ENCODE results near the gene CEBPZ.

The CEBPZ gene

GRCh38 chr2:37219046-37219445, 12.3 kb downstream of the CEBPZ start:
- no peaks in the 10 kb centered on the region for H3K4me1 ChIP-seq (ENCODE audit: control insufficient read depth in 1 of 2, insufficient read depth in 2 of 2, low read length in 2 of 2)
- no peak overlapping the region for H2AK5ac ChIP-seq (ENCODE audit: low read length)
- H3K4me2 ChIP-seq (ENCODE audit: low read length) = no peak overlapping the region
- no peak overlapping the region for H3K4ac ChIP-seq (ENCODE audit: low read depth, low read length)
- H2BK120ac ChIP-seq (ENCODE audit: insufficient read depth, low read length, poor library complexity) = no peak overlapping the region
- H3K4me3 ChIP-seq (ENCODE audit: low read depth, low read length) = no peak overlapping the region
- DNase-seq = peak; percentile 69 to 93
- no peaks in the 10 kb centered on the region for H3K79me1 ChIP-seq (ENCODE audit: low read length)
- no peaks in the 10 kb centered on the region for H3K27me3 ChIP-seq (ENCODE audit: insufficient read depth, low read length)
- no peak overlapping the region for H4K91ac ChIP-seq (ENCODE audit: low read depth, low read length)
- no peak overlapping the region for H3K27ac ChIP-seq (ENCODE audit: low read depth, low read length)
- peaks cover 11 to 16% of the 10 kb centered on the region in 2 experiments for H3K36me3 ChIP-seq (ENCODE audit: control insufficient read depth in 1 of 2, insufficient read depth in 2 of 2, low read length in 2 of 2)
- H4K8ac ChIP-seq (ENCODE audit: low read depth, low read length) = no peak overlapping the region
- no peak overlapping the region for H3K9ac ChIP-seq (ENCODE audit: low read length)
- H2BK12ac ChIP-seq (ENCODE audit: low read length) = no peak overlapping the region
- H3K18ac ChIP-seq (ENCODE audit: low read length) = no peak overlapping the region
- no peak overlapping the region for H3K14ac ChIP-seq (ENCODE audit: low read length)
- H4K12ac ChIP-seq (ENCODE audit: low read depth, low read length) = no peak overlapping the region
- H2BK5ac ChIP-seq (ENCODE audit: low read depth, low read length, poor library complexity) = no peak overlapping the region
- no peak overlapping the region for H3K23ac ChIP-seq (ENCODE audit: low read length)
- no peaks in the 10 kb centered on the region for H3K79me2 ChIP-seq (ENCODE audit: control insufficient read depth, insufficient read depth, low read length, poor library complexity)
- H2AFZ ChIP-seq (ENCODE audit: insufficient read depth, low read length, poor library complexity) = no peak overlapping the region
- no peaks in the 10 kb centered on the region for H3K9me3 ChIP-seq (ENCODE audit: insufficient read depth, low read depth, low read length)
- WGBS (ENCODE audit: extremely low coverage, insufficient coverage, insufficient read length) = no CpG with 5 or more reads among the region's 4 CpGs

DNA sequence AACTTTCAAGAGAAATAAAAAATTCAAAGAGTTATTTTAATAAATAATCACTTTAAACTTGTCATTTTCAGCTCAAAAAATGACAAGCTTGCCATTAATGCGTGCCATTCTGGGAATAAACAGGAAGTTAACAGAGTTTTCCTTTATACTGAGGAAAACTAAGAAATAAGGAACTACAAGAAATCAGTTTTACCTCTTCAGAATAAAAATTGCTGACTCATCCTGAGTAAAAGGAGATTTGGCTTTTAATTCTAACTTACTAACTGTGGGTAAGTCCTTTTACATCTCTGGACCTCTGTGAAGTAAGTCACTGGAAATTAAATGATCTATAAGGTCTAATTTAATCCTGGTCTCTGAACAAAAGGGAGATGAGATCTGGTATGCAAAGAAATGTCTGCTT, 16.1 kb downstream of the CEBPZ start:
- Histone ChIP-seq H2AFZ (ENCODE audit: insufficient read depth, low read length, poor library complexity) (no peak overlapping the region), H3K4ac (ENCODE audit: low read depth, low read length) (no peak overlapping the region), H2AK5ac (ENCODE audit: low read length) (no peak overlapping the region), H3K9ac (ENCODE audit: low read length) (no peak overlapping the region), H3K4me1 (ENCODE audit: control insufficient read depth in 1 of 2, insufficient read depth in 2 of 2, low read length in 2 of 2) (no peaks in the 10 kb centered on the region), H3K79me1 (ENCODE audit: low read length) (no peaks in the 10 kb centered on the region), H4K91ac (ENCODE audit: low read depth, low read length) (no peak overlapping the region), H3K27me3 (ENCODE audit: insufficient read depth, low read length) (no peaks in the 10 kb centered on the region), H3K4me3 (ENCODE audit: low read depth, low read length) (no peak overlapping the region), H2BK120ac (ENCODE audit: insufficient read depth, low read length, poor library complexity) (no peak overlapping the region), H3K36me3 (ENCODE audit: control insufficient read depth in 1 of 2, insufficient read depth in 2 of 2, low read length in 2 of 2) (peaks cover 12% of the 10 kb centered on the region in 2 experiments), H3K23ac (ENCODE audit: low read length) (no peak overlapping the region), H3K79me2 (ENCODE audit: control insufficient read depth, insufficient read depth, low read length, poor library complexity) (no peaks in the 10 kb centered on the region), H4K12ac (ENCODE audit: low read depth, low read length) (no peak overlapping the region), H3K27ac (ENCODE audit: low read depth, low read length) (no peak overlapping the region), H2BK12ac (ENCODE audit: low read length) (no peak overlapping the region), H3K4me2 (ENCODE audit: low read length) (no peak overlapping the region), H3K9me3 (ENCODE audit: insufficient read depth, low read depth, low read length) (no peaks in the 10 kb centered on the region), H3K18ac (ENCODE audit: low read length) (no peak overlapping the region), H4K8ac (ENCODE audit: low read depth, low read length) (no peak overlapping the region), H3K14ac (ENCODE audit: low read length) (no peak overlapping the region), H2BK5ac (ENCODE audit: low read depth, low read length, poor library complexity) (no peak overlapping the region)
- no CpG with 5 or more reads among the region's 1 CpG for WGBS (ENCODE audit: extremely low coverage, insufficient coverage, insufficient read length)
- no peak for DNase-seq

- H3K9me3 ChIP-seq (ENCODE audit: insufficient read depth, low read depth, low read length) = no peaks in the 10 kb centered on the region
- no peak overlapping the region for H3K9ac ChIP-seq (ENCODE audit: low read length)
- H4K8ac ChIP-seq (ENCODE audit: low read depth, low read length) = no peak overlapping the region
- H3K4ac ChIP-seq (ENCODE audit: low read depth, low read length) = no peak overlapping the region
- H3K79me2 ChIP-seq (ENCODE audit: control insufficient read depth, insufficient read depth, low read length, poor library complexity) = no peaks in the 10 kb centered on the region
- no peaks in the 10 kb centered on the region for H3K79me1 ChIP-seq (ENCODE audit: low read length)
- H3K27ac ChIP-seq (ENCODE audit: low read depth, low read length) = no peak overlapping the region
- no peak overlapping the region for H2BK5ac ChIP-seq (ENCODE audit: low read depth, low read length, poor library complexity)
- H2BK120ac ChIP-seq (ENCODE audit: insufficient read depth, low read length, poor library complexity) = no peak overlapping the region
- no peak for DNase-seq
- no peak overlapping the region for H4K91ac ChIP-seq (ENCODE audit: low read depth, low read length)
- no peak overlapping the region for H2BK12ac ChIP-seq (ENCODE audit: low read length)
- no peak overlapping the region for H4K12ac ChIP-seq (ENCODE audit: low read depth, low read length)
- no peak overlapping the region for H2AK5ac ChIP-seq (ENCODE audit: low read length)
- no peak overlapping the region for H3K18ac ChIP-seq (ENCODE audit: low read length)
- whole genome bisulfite sequencing (ENCODE audit: extremely low coverage, insufficient coverage, insufficient read length) = no CpG with 5 or more reads among the region's 3 CpGs
- H3K4me1 ChIP-seq (ENCODE audit: control insufficient read depth in 1 of 2, insufficient read depth in 2 of 2, low read length in 2 of 2) = no peaks in the 10 kb centered on the region
- peaks cover 8 to 9% of the 10 kb centered on the region in 2 experiments for H3K36me3 ChIP-seq (ENCODE audit: control insufficient read depth in 1 of 2, insufficient read depth in 2 of 2, low read length in 2 of 2)
- no peak overlapping the region for H2AFZ ChIP-seq (ENCODE audit: insufficient read depth, low read length, poor library complexity)
- H3K27me3 ChIP-seq (ENCODE audit: insufficient read depth, low read length) = no peaks in the 10 kb centered on the region
- H3K23ac ChIP-seq (ENCODE audit: low read length) = no peak overlapping the region
- H3K4me2 ChIP-seq (ENCODE audit: low read length) = no peak overlapping the region
- no peak overlapping the region for H3K14ac ChIP-seq (ENCODE audit: low read length)
- H3K4me3 ChIP-seq (ENCODE audit: low read depth, low read length) = no peak overlapping the region
Measured at GRCh38 chr2:37211939-37212338, 19.5 kb downstream of the CEBPZ start.

- no peak for DNase-seq
- Histone ChIP-seq H3K4me1 (ENCODE audit: control insufficient read depth in 1 of 2, insufficient read depth in 2 of 2, low read length in 2 of 2) (no peaks in the 10 kb centered on the region), H3K4me3 (ENCODE audit: low read depth, low read length) (no peak overlapping the region), H3K36me3 (ENCODE audit: control insufficient read depth in 1 of 2, insufficient read depth in 2 of 2, low read length in 2 of 2) (peaks cover 11% of the 10 kb centered on the region in 2 experiments), H3K79me1 (ENCODE audit: low read length) (no peaks in the 10 kb centered on the region), H3K9ac (ENCODE audit: low read length) (no peak overlapping the region), H3K27me3 (ENCODE audit: insufficient read depth, low read length) (no peaks in the 10 kb centered on the region), H3K4me2 (ENCODE audit: low read length) (no peak overlapping the region), H2AFZ (ENCODE audit: insufficient read depth, low read length, poor library complexity) (no peak overlapping the region), H4K8ac (ENCODE audit: low read depth, low read length) (no peak overlapping the region), H2BK5ac (ENCODE audit: low read depth, low read length, poor library complexity) (no peak overlapping the region), H2BK120ac (ENCODE audit: insufficient read depth, low read length, poor library complexity) (no peak overlapping the region), H3K79me2 (ENCODE audit: control insufficient read depth, insufficient read depth, low read length, poor library complexity) (no peaks in the 10 kb centered on the region), H3K9me3 (ENCODE audit: insufficient read depth, low read depth, low read length) (no peaks in the 10 kb centered on the region), H4K12ac (ENCODE audit: low read depth, low read length) (no peak overlapping the region), H3K23ac (ENCODE audit: low read length) (no peak overlapping the region), H2AK5ac (ENCODE audit: low read length) (no peak overlapping the region), H3K4ac (ENCODE audit: low read depth, low read length) (no peak overlapping the region), H3K18ac (ENCODE audit: low read length) (no peak overlapping the region), H3K27ac (ENCODE audit: low read depth, low read length) (no peak overlapping the region), H2BK12ac (ENCODE audit: low read length) (no peak overlapping the region), H3K14ac (ENCODE audit: low read length) (no peak overlapping the region), H4K91ac (ENCODE audit: low read depth, low read length) (no peak overlapping the region)
Measured at GRCh38 chr2:37211212-37211611, 20.2 kb downstream of the CEBPZ start.
